Measurements from ENCODE around the gene LYZL6.
"Not testable (repeated sequence)": the region's sequence is repeated elsewhere in the genome, so short reads cannot be mapped to it uniquely, and the experiment has no call there.

The LYZL6 gene

GRCh38 chr17:35948092-35948491 is 4.6 kb upstream of the LYZL6 start:
- in situ Hi-C loops (cut with MboI; ENCODE audit: low sequenced_read_pairs), result no loop called here

- in situ Hi-C loops (cut with MboI; ENCODE audit: low sequenced_read_pairs), result no loop called here
These were observed 3.7 kb upstream of the LYZL6 start for GRCh38 chr17:35947156-35947585.

GRCh38 chr17:35944151-35944550 is 638 bp upstream of the LYZL6 start:
- in situ Hi-C loops (cut with MboI; ENCODE audit: low sequenced_read_pairs), result no loop called here

- in situ Hi-C loops (cut with MboI; ENCODE audit: low sequenced_read_pairs), result no loop called here
These were observed 826 bp downstream of the LYZL6 start for GRCh38 chr17:35942588-35943186.

GRCh38 chr17:35938492-35938891 is 5.0 kb downstream of the LYZL6 start:
- in situ Hi-C loops (cut with MboI; ENCODE audit: low sequenced_read_pairs), result not testable (repeated sequence)

- in situ Hi-C loops (cut with MboI; ENCODE audit: low sequenced_read_pairs), result no loop called here
These were observed 7.5 kb downstream of the LYZL6 start for GRCh38 chr17:35936063-35936462.

GRCh38 chr17:35934760-35935159 is 8.8 kb downstream of the LYZL6 start:
- in situ Hi-C loops (cut with MboI; ENCODE audit: low sequenced_read_pairs), result no loop called here

GRCh38 chr17:35932586-35932985 is 10.9 kb downstream of the LYZL6 start:
- in situ Hi-C loops (cut with MboI; ENCODE audit: low sequenced_read_pairs), result no loop called here

- in situ Hi-C loops (cut with MboI; ENCODE audit: low sequenced_read_pairs), result no loop called here
These were observed 11.6 kb downstream of the LYZL6 start for GRCh38 chr17:35931794-35932425.

- in situ Hi-C loops (cut with MboI; ENCODE audit: low sequenced_read_pairs), result no loop called here
These were observed 13.1 kb downstream of the LYZL6 start, which contains the start of gene RDM1 for GRCh38 chr17:35930211-35931065. Gene RDM1 (minus strand): TSS chr17:35930773. CDS start chr17:35930727, 46 bp downstream.

GRCh38 chr17:35927714-35928113 is 15.8 kb downstream of the LYZL6 start:
- in situ Hi-C loops (cut with MboI; ENCODE audit: low sequenced_read_pairs), result no loop called here

- in situ Hi-C loops (cut with MboI; ENCODE audit: low sequenced_read_pairs), result no loop called here
These were observed 19.9 kb downstream of the LYZL6 start for GRCh38 chr17:35923609-35924114.

- in situ Hi-C loops (cut with MboI; ENCODE audit: low sequenced_read_pairs), result no loop called here
These were observed 23.3 kb downstream of the LYZL6 start for GRCh38 chr17:35920229-35920628.

GRCh38 chr17:35918665-35919064 is 24.8 kb downstream of the LYZL6 start:
- in situ Hi-C loops (cut with MboI; ENCODE audit: low sequenced_read_pairs), result no loop called here

- in situ Hi-C loops (cut with MboI; ENCODE audit: low sequenced_read_pairs), result no loop called here
These were observed 25.8 kb downstream of the LYZL6 start for GRCh38 chr17:35917519-35918213.

GRCh38 chr17:35915153-35915964 is 28.2 kb downstream of the LYZL6 start:
- in situ Hi-C loops (cut with MboI; ENCODE audit: low sequenced_read_pairs), result no loop called here

GRCh38 chr17:35914354-35914753 is 29.2 kb downstream of the LYZL6 start:
- in situ Hi-C loops (cut with MboI; ENCODE audit: low sequenced_read_pairs), result no loop called here

- in situ Hi-C loops (cut with MboI; ENCODE audit: low sequenced_read_pairs), result no loop called here
These were observed 29.9 kb downstream of the LYZL6 start for GRCh38 chr17:35913609-35914008.

- in situ Hi-C loops (cut with MboI; ENCODE audit: low sequenced_read_pairs), result no loop called here
These were observed 30.6 kb downstream of the LYZL6 start for GRCh38 chr17:35912942-35913341.

- in situ Hi-C loops (cut with MboI; ENCODE audit: low sequenced_read_pairs), result no loop called here
These were observed 31.1 kb downstream of the LYZL6 start for GRCh38 chr17:35912339-35912912.
